HG02973 (cell line): ENCODE measurements around the gene EPHA3.

Experiments used
- ATAC-seq: cut with Tn5 transposase; IDR thresholded peaks from one replicate; pipeline ENCODE4 v1.9.1; 2021; ENCODE audit warnings: moderate library complexity; ENCODE audit not compliant: unreplicated experiment

Gene EPHA3

GRCh38 chr3:89223188-89223587 lies 115.8 kb downstream of the EPHA3 start:
- ATAC-seq = no peak

GRCh38 chr3:89227218-89227617 lies 119.8 kb downstream of the EPHA3 start:
- no peak for ATAC-seq

DNA sequence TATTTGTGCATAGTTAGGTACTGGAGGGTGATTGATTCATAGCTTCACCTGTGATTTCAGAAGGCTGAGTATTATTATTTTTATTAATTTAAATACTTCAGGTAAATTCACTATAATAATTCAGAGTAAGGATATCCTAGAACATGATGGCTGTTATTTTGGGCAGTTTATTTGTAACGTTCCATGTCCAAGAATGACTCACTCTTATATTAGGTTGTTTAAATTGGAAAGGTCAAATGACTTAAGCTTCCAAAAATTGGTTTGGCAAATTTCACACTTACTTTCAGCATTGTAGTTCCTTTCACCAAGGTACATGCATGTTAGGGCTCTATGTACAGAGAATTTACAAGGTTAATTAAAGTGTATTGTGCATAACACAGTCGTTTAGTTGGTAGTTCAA lies 120.2 kb downstream of the EPHA3 start:
- ATAC-seq = no peak

DNA sequence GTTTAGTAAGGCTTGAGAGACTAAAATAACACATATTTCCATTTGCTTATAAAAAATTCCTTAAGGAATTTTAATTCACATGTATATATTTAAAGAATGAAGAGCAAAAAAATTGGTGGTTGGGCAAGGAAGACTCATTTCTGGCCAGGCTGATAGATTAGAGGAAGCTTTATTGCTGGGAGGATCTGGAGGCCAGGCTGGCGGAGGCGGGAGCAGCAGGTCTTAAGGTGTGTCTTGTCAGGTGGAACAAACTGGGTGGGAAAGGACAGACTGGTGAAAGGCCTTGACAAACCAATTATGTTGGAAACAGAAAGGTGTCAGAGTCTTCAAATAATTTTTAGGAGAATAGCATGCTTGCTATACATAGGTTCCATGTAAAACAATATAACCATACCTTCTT lies 124.7 kb downstream of the EPHA3 start:
- ATAC-seq = no peak

- no peak for ATAC-seq
Observed at GRCh38 chr3:89234620-89235019, 127.2 kb downstream of the EPHA3 start.

DNA sequence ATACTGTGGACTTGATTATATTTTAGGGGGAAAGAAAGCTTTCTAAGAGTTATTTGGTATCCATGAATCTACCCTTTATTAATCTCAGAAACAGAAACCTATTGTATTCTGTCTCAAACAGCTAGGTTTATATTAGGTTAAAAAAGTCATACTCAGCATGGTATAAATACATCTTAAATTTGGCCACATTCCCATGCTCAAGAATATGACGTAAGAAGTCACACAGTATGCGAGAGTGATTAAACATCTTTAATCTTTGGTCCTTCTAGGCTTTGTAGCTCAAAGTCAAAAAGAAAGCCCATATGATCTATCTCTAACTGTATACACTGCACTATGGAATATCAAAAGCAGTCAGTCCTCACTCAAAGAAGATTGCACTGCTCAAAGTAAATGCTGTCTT lies 131.4 kb downstream of the EPHA3 start:
- no peak for ATAC-seq

DNA sequence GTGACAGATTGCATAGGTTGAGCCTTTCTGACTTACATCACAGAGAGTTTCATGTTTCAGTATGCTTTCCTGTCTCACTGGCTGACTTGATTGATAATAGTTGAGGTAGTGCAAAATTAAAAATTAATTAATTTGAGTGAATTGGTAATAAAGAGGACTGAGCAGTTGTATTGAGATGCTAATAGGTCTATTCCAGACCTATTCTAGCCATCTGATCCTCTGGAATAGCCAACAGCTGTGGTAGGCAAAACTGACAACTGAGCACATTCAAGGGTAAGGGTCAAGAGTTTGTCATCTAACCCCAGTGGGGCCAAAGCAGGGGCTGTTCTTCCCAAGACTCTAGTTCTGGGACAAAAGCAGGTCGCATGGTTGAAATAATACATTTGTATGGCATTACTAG lies 132.4 kb downstream of the EPHA3 start:
- no peak for ATAC-seq

DNA sequence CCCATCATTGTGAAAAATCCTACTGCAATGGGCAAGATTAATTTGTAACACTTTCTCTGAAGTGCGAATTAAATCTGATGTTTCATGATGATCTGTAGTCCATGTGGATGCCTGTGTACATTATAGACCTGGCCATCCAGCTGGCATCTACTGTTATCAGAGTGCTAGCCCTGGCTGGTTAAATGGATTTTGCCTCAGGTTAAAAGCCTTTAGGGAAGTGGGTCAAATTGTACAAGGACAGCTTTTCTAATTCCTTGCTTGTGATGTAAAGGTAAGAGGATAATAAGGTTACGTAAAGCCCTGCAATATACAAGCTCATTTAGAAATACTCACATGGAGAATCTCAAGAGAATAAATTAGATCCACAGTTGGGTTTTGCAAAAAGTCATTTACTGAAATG lies 138.2 kb downstream of the EPHA3 start:
- ATAC-seq = no peak

DNA sequence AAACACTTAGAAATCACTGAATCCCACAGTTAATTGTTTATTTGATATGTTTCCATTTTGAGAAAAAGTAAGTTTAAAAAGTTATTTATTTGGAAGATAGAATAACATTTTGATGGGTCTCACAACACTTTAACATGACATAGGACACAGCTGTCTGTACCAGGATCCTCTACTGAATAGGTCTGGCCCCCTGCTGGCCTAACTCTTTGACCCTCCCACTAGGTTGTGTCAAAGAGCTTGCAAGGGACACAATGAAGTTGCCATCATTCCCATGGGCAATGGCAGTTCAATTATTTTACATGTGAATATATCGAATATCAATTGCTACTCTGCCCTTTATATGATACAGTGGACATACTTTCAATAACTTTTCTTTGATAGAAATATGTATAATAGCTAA lies 138.9 kb downstream of the EPHA3 start:
- no peak for ATAC-seq

GRCh38 chr3:89250742-89251141 lies 143.3 kb downstream of the EPHA3 start:
- ATAC-seq = no peak

GRCh38 chr3:89252016-89252415 lies 144.6 kb downstream of the EPHA3 start:
- ATAC-seq = no peak

DNA sequence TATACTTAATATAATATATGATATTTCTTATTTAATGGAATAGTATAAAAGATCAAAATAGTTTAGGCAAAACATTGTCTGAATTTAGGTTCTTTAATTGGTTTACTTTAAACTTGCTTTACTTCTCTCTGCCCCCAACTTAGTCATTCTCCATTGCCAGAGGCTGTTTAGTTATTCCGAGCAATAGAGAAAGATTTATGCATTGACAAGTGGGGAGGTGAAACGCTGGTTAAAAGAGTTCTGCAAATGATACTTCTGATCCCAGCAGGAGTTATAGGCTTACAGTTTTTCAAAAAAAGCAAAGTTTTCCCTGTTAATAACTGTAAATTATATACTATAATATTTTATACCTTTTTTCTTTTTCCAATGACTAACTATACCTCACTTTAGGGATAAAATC lies 145.4 kb downstream of the EPHA3 start:
- ATAC-seq = no peak

GRCh38 chr3:89256395-89256794 lies 149.0 kb downstream of the EPHA3 start:
- no peak for ATAC-seq

- ATAC-seq = no peak
Observed at GRCh38 chr3:89256882-89257281, 149.5 kb downstream of the EPHA3 start.

DNA sequence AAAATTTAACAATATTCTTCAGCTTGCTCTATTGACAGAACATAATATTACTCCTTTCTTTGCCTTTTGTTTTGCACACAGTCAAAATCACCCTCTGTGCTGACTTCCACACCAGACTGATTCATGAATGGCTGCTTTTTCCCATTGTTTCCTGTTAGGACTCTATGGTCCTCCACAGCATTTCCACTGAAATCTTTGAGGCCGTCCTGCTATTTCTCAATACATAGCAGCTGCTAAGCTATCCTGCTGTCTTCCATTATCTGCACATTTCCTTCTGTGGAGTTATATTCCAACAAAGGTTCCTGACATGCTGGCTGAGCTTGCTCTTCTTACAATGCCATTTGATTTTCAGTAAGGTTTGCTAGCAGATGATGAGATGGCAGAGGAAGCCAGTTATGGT lies 153.3 kb downstream of the EPHA3 start:
- no peak for ATAC-seq

- no peak for ATAC-seq
Observed at GRCh38 chr3:89261673-89262072, 154.3 kb downstream of the EPHA3 start.

- no peak for ATAC-seq
Observed at GRCh38 chr3:89262309-89262929, 155.0 kb downstream of the EPHA3 start.

DNA sequence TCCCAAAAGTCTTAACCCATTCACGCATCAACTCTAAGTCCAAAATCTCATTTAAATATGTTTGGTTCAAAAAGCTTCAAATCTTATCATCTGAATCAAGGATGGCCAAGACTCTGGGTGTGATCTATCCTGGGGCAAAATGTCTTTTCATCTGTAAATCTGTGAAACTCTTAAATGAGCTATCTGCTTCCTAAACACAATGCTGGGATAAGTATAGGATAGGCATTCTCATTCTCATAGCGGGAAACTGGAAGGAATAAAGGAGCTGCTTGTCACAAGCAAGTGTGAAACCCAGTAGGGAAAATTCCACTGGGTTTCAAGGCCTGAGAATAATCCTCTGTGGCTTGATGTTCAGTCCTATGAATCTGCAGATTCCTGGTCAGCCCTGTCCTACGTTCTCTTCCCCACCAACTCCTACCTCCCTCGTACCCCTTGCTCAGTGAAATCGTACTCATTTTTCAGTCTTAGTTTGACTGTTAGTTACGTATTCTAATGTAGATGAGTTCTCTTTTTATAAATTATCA lies 156.7 kb downstream of the EPHA3 start:
- ATAC-seq = no peak

- ATAC-seq = no peak
Observed at GRCh38 chr3:89266074-89266473, 158.7 kb downstream of the EPHA3 start.

DNA sequence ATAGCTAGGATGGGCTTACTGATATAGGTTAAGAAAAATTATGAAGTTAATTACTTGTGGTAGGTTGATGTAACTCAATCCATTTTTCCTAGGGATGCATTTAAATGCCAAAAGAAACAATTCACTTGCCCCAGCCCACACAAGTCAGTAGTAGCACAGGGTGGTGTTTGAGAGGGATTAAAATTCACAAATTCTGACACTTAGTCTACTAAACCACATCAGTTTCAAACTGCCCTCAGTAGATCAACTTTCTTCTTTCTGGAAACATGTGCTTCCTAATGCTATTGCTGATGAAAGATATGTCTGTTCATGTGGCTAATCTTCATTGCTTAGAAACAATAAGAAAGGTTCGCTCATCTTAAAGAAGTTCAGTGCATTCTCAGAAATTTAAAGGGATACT lies 160.6 kb downstream of the EPHA3 start:
- no peak for ATAC-seq

GRCh38 chr3:89270201-89270600 lies 162.8 kb downstream of the EPHA3 start:
- no peak for ATAC-seq

GRCh38 chr3:89275001-89275400 lies 167.6 kb downstream of the EPHA3 start:
- no peak for ATAC-seq

GRCh38 chr3:89276116-89276515 lies 168.7 kb downstream of the EPHA3 start:
- ATAC-seq = no peak
